Neural cell (in vitro differentiated cells): Measurements from ENCODE around the gene CRYBA4. TPM values are rescaled to one million over a fixed set of nuclear protein-coding genes. Genes with fewer than 3 reads are reported as not detected.
A peak's percentile ranks its signal among the peaks of the same experiment; 100 is the strongest.

ENCODE experiments used
- H2AFZ ChIP-seq: fragments of 200-600, 300-800 bp; sonication (generic), shearing (Covaris generic); 2 replicates; pipeline ENCODE4 v1.6.0; 2014; ENCODE audit warnings: low read depth, mild to moderate bottlenecking, antibody characterized with exemption, low read length, moderate library complexity
- H3F3A ChIP-seq: fragments of 200-600 bp; shearing (Covaris generic); 2 replicates; pipeline ENCODE4 v1.6.1; 2016; ENCODE audit warnings: mild to moderate bottlenecking, moderate library complexity, mixed read lengths, antibody characterized with exemption, low read length; ENCODE audit not compliant: insufficient read depth, poor library complexity, severe bottlenecking
- H3K27ac ChIP-seq: fragments of 200-600, 300-800 bp; sonication (generic), shearing (Covaris generic); 2 replicates; pipeline ENCODE4 v1.5.1; 2014; ENCODE audit warnings: mild to moderate bottlenecking, low read length, moderate library complexity
- H3K27me3 ChIP-seq: fragments of 300-800, 200-600 bp; sonication (generic), shearing (Covaris generic); 2 replicates; pipeline ENCODE4 v1.6.0; 2014; ENCODE audit warnings: mild to moderate bottlenecking, low read depth, low read length, moderate library complexity; ENCODE audit not compliant: insufficient read depth
- H3K36me3 ChIP-seq: fragments of 300-800, 200-600 bp; sonication (generic), shearing (Covaris generic); 2 replicates; pipeline ENCODE4 v1.5.1; 2014; ENCODE audit warnings: mild to moderate bottlenecking, antibody characterized with exemption, low read length, moderate library complexity; ENCODE audit not compliant: insufficient read depth
- H3K4me2 ChIP-seq: fragments of 300-800, 200-600 bp; sonication (generic), shearing (Covaris generic); 2 replicates; pipeline ENCODE4 v1.6.0; 2014; ENCODE audit warnings: mild to moderate bottlenecking, low read length
- H3K4me3 ChIP-seq: fragments of 300-800, 200-600 bp; sonication (generic), shearing (Covaris generic); 2 replicates; pipeline ENCODE4 v1.5.1; 2014; ENCODE audit warnings: mild to moderate bottlenecking, low read length, moderate library complexity
- H3K79me2 ChIP-seq: fragments of 200-600 bp; shearing (Covaris generic); replicated peaks from 2 replicates; pipeline ENCODE4 v1.6.0; 2014; ENCODE audit warnings: mild to moderate bottlenecking, low read length, moderate library complexity; ENCODE audit not compliant: insufficient read depth
- H3K9ac ChIP-seq: fragments of 300-800, 200-600 bp; sonication (generic), shearing (Covaris generic); 2 replicates; pipeline ENCODE4 v1.6.1; 2016; ENCODE audit warnings: mild to moderate bottlenecking, low read length, mixed read lengths
- H3K9me2 ChIP-seq: fragments of 200-600 bp; shearing (Covaris generic); 2 replicates; pipeline ENCODE4 v1.6.1; 2016; ENCODE audit warnings: mild to moderate bottlenecking, low read length, mixed read lengths; ENCODE audit not compliant: insufficient read depth
- H3K9me3 ChIP-seq: fragments of 200-600, 300-800 bp; sonication (generic), shearing (Covaris generic); 2 replicates; pipeline ENCODE4 v1.6.1; 2016; ENCODE audit warnings: mild to moderate bottlenecking, mixed run types, low read length, moderate library complexity, mixed read lengths
- H4K20me1 ChIP-seq: fragments of 200-600 bp; shearing (Covaris generic); 2 replicates; pipeline ENCODE4 v1.6.1; 2016; ENCODE audit warnings: mild to moderate bottlenecking, mixed run types; ENCODE audit not compliant: insufficient read depth
- CTCF ChIP-seq: fragments of 450-650 bp; IDR thresholded peaks from 2 replicates; pipeline ENCODE4 v1.5.1; 2014; ENCODE audit warnings: antibody characterized with exemption, mild to moderate bottlenecking, moderate library complexity; ENCODE audit not compliant: poor library complexity, severe bottlenecking
- EP300 ChIP-seq: fragments of 450-650 bp; conservative IDR thresholded peaks from 2 replicates; pipeline ENCODE4 v1.6.1; 2014; ENCODE audit warnings: antibody characterized with exemption, mild to moderate bottlenecking, moderate library complexity; ENCODE audit not compliant: poor library complexity, severe bottlenecking
- EZH2 ChIP-seq: fragments of 200-600, 300-800 bp; shearing (Covaris generic), sonication (generic); IDR thresholded peaks from 2 replicates; pipeline ENCODE4 v1.6.1; 2014; ENCODE audit warnings: antibody characterized with exemption, low read length, borderline replicate concordance, mild to moderate bottlenecking; ENCODE audit not compliant: insufficient read depth, poor library complexity, severe bottlenecking
- MXI1 ChIP-seq: fragments of 450-650 bp; conservative IDR thresholded peaks from 2 replicates; pipeline ENCODE4 v1.6.1; 2014; ENCODE audit warnings: antibody characterized with exemption, mild to moderate bottlenecking; ENCODE audit not compliant: poor library complexity, severe bottlenecking
- POLR2AphosphoS5 ChIP-seq: IDR thresholded peaks from 2 replicates; pipeline ENCODE4 v1.6.1; 2012
- RAD21 ChIP-seq: fragments of 450-650 bp; conservative IDR thresholded peaks from 2 replicates; pipeline ENCODE4 v1.6.1; 2014; ENCODE audit warnings: antibody characterized with exemption, mild to moderate bottlenecking, moderate library complexity
- SMC3 ChIP-seq: fragments of 450-650 bp; conservative IDR thresholded peaks from 2 replicates; pipeline ENCODE4 v1.6.1; 2014; ENCODE audit warnings: antibody characterized with exemption, mild to moderate bottlenecking, moderate library complexity; ENCODE audit not compliant: poor library complexity
- TAF1 ChIP-seq: IDR thresholded peaks from 2 replicates; pipeline ENCODE4 v1.6.1; 2012; ENCODE audit warnings: low read depth
- polyA plus RNA-seq: library from polyadenylated mRNA; depleted of rRNA; stranded (reverse); fragments of >200 nt; gene quantifications from 2 replicates; pipeline ENCODE4 v1.2.3, GENCODE V29; 2014
- TF ChIP-seq, protein P1 (sequence below): IDR thresholded peaks from 2 replicates; pipeline ENCODE4 v1.6.1; 2012; ENCODE audit warnings: borderline replicate concordance

The CRYBA4 gene
- polyA plus RNA-seq, 1 donor from 2014 or later = not detected

- Histone ChIP-seq H4K20me1 (no peaks in the 10 kb centered on the region), H3K79me2 (peaks cover under 1% of the 10 kb centered on the region), H3K4me2 (no peak overlapping the region), H3K9me3 (no peaks in the 10 kb centered on the region), H3K9me2 (no peaks in the 10 kb centered on the region), H3F3A (peaks cover 5% of the 10 kb centered on the region), H3K9ac (peak overlapping the region; percentile 64), H2AFZ (no peak overlapping the region), H3K27me3 (no peaks in the 10 kb centered on the region), H3K36me3 (peaks cover under 1% of the 10 kb centered on the region), H3K4me3 (no peak overlapping the region), H3K27ac (peak overlapping the region; percentile 86)
- TF ChIP-seq MXI1 (no peak), RAD21 (no peak), POLR2AphosphoS5 (no peak), SMC3 (no peak), CTCF (no peak), EP300 (no peak), TAF1 (no peak), EZH2 (no peak)
- TF ChIP-seq, protein P1, sequence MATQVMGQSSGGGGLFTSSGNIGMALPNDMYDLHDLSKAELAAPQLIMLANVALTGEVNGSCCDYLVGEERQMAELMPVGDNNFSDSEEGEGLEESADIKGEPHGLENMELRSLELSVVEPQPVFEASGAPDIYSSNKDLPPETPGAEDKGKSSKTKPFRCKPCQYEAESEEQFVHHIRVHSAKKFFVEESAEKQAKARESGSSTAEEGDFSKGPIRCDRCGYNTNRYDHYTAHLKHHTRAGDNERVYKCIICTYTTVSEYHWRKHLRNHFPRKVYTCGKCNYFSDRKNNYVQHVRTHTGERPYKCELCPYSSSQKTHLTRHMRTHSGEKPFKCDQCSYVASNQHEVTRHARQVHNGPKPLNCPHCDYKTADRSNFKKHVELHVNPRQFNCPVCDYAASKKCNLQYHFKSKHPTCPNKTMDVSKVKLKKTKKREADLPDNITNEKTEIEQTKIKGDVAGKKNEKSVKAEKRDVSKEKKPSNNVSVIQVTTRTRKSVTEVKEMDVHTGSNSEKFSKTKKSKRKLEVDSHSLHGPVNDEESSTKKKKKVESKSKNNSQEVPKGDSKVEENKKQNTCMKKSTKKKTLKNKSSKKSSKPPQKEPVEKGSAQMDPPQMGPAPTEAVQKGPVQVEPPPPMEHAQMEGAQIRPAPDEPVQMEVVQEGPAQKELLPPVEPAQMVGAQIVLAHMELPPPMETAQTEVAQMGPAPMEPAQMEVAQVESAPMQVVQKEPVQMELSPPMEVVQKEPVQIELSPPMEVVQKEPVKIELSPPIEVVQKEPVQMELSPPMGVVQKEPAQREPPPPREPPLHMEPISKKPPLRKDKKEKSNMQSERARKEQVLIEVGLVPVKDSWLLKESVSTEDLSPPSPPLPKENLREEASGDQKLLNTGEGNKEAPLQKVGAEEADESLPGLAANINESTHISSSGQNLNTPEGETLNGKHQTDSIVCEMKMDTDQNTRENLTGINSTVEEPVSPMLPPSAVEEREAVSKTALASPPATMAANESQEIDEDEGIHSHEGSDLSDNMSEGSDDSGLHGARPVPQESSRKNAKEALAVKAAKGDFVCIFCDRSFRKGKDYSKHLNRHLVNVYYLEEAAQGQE = no peak
Measured at GRCh38 chr22:26671317-26672059, 49.7 kb downstream of the CRYBA4 start.

GRCh38 chr22:26672060-26672471 is 50.3 kb downstream of the CRYBA4 start:
- no peaks in the 10 kb centered on the region for H3K9me2 ChIP-seq
- H2AFZ ChIP-seq = peak overlapping the region; percentile 16
- H3K4me3 ChIP-seq = peak overlapping the region; percentile 72

More at GRCh38 chr22:26672060-26672471, 50.3 kb downstream of the CRYBA4 start:
- Histone ChIP-seq H3K27me3 (no peaks in the 10 kb centered on the region), H3K4me2 (peak overlapping the region; percentile 78), H3K9ac (peak overlapping the region; percentile 64), H3K79me2 (no peaks in the 10 kb centered on the region), H4K20me1 (no peaks in the 10 kb centered on the region), H3K36me3 (no peaks in the 10 kb centered on the region), H3F3A (peaks cover 5% of the 10 kb centered on the region), H3K27ac (peak overlapping the region; percentile 86), H3K9me3 (no peaks in the 10 kb centered on the region)
- TF ChIP-seq EZH2 (no peak), TAF1 (no peak), POLR2AphosphoS5 (no peak), RAD21 (no peak), CTCF (no peak), MXI1 (no peak), EP300 (no peak), SMC3 (no peak)
- TF ChIP-seq, protein P1 = no peak
